ENCODE data around the gene OR8D1. TPM values are rescaled to one million over a fixed set of nuclear protein-coding genes. Genes with fewer than 3 reads are reported as not detected.
A peak's percentile ranks its signal among the peaks of the same experiment; 100 is the strongest.

OR8D1 gene
- total RNA-seq, 2 experiments from 2014 or later: not detected

DNA sequence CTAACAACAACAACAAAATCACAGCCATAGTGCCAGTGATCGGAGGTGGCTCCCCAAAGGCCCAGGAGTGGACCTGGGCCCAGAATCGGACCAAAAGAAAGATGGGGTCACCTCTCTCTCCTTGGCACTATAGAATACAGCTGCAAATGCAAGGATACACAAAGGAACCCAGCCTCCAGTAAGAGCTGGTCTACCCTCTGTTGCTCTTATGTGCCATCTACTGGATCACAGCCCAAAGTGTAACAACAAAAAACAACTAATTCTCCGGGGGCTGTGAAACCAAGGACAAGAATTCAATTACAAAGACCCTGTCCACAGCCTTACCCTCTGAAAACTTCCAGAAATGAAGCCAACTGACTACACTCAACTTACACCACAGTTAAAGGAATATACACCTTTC lies 35.9 kb downstream of the OR8D1 start:
- Histone ChIP-seq H3K9me3 (ENCODE audit: control insufficient read depth in 1 of 2, insufficient read depth in 1 of 2, low read length in 2 of 2) (peaks cover 0 to 9% of the 10 kb centered on the region in 2 experiments), H3K4me3 (ENCODE audit: low read length) (no peak overlapping the region), H3K36me3 (ENCODE audit: insufficient read depth, low read length) (no peaks in the 10 kb centered on the region), H3K27me3 (ENCODE audit: control insufficient read depth in 1 of 2, insufficient read depth in 2 of 2, low read length in 2 of 2) (no peaks in the 10 kb centered on the region), H3K27ac (ENCODE audit: low read depth in 1 of 2, low read length in 2 of 2) (no peak overlapping the region), H3K4me1 (ENCODE audit: insufficient read depth, low read length) (no peaks in the 10 kb centered on the region)
- ATAC-seq (ENCODE audit: poor library complexity): no peak
- no peak overlapping the region for H3K27ac Mint-ChIP-seq
- TF ChIP-seq, protein P1, sequence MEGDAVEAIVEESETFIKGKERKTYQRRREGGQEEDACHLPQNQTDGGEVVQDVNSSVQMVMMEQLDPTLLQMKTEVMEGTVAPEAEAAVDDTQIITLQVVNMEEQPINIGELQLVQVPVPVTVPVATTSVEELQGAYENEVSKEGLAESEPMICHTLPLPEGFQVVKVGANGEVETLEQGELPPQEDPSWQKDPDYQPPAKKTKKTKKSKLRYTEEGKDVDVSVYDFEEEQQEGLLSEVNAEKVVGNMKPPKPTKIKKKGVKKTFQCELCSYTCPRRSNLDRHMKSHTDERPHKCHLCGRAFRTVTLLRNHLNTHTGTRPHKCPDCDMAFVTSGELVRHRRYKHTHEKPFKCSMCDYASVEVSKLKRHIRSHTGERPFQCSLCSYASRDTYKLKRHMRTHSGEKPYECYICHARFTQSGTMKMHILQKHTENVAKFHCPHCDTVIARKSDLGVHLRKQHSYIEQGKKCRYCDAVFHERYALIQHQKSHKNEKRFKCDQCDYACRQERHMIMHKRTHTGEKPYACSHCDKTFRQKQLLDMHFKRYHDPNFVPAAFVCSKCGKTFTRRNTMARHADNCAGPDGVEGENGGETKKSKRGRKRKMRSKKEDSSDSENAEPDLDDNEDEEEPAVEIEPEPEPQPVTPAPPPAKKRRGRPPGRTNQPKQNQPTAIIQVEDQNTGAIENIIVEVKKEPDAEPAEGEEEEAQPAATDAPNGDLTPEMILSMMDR (IDR thresholded peaks at IDR 0.05): no peak
- no peaks in the 10 kb centered on the region for H3K27me3 Mint-ChIP-seq
- DNase-seq: no peak
- H3K4me3 Mint-ChIP-seq: no peak overlapping the region
- intact Hi-C loops (cut with DNase I, micrococcal nuclease): no loop called here
- H3K4me1 Mint-ChIP-seq (ENCODE audit: low read depth): no peaks in the 10 kb centered on the region
- no peaks in the 10 kb centered on the region for H3K36me3 Mint-ChIP-seq (ENCODE audit: low read depth)
- CTCF ChIA-PET: no interaction called here
- peaks cover 6% of the 10 kb centered on the region for H3K9me3 Mint-ChIP-seq
- POLR2A ChIA-PET: no interaction called here

DNA sequence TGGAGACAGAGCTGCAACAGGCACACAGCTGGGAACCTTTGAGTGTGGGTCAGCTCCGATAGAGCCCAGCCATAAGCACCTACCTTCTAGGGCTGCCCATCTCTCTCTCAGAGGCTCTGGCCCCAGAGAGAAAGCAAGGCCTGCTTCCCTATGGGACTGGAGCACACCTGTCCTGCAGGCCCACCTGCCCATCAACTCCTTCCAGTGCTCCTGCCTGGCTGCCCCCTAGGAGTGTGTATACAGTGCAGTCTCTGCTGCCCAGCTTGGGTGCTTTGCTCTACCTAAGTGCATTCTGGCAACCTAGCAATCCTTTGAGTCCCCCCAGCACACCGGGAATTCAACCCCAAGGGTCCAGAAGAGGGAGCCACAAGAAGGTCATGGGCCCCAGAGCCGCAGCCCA lies 36.5 kb downstream of the OR8D1 start:
- H3K27me3 ChIP-seq (ENCODE audit: control insufficient read depth in 1 of 2, insufficient read depth in 2 of 2, low read length in 2 of 2): no peaks in the 10 kb centered on the region
- no peak overlapping the region for H3K27ac ChIP-seq (ENCODE audit: low read depth in 1 of 2, low read length in 2 of 2)
- Mint-ChIP-seq H3K4me1 (ENCODE audit: low read depth) (no peaks in the 10 kb centered on the region), H3K9me3 (peaks cover 6% of the 10 kb centered on the region), H3K4me3 (no peak overlapping the region), H3K27me3 (no peaks in the 10 kb centered on the region), H3K36me3 (ENCODE audit: low read depth) (no peaks in the 10 kb centered on the region), H3K27ac (no peak overlapping the region)
- CTCF ChIA-PET: no interaction called here
- H3K36me3 ChIP-seq (ENCODE audit: insufficient read depth, low read length): no peaks in the 10 kb centered on the region
- H3K9me3 ChIP-seq (ENCODE audit: control insufficient read depth in 1 of 2, insufficient read depth in 1 of 2, low read length in 2 of 2): peaks cover 0 to 9% of the 10 kb centered on the region in 2 experiments
- intact Hi-C loops (cut with DNase I, micrococcal nuclease): no loop called here
- peak in 1 of 14 experiments; percentile 6 for DNase-seq
- TF ChIP-seq, protein P1 (IDR thresholded peaks at IDR 0.05): no peak
- no peak overlapping the region for H3K4me3 ChIP-seq (ENCODE audit: low read length)
- no peaks in the 10 kb centered on the region for H3K4me1 ChIP-seq (ENCODE audit: insufficient read depth, low read length)
- POLR2A ChIA-PET: no interaction called here
- no peak for ATAC-seq (ENCODE audit: poor library complexity)

DNA sequence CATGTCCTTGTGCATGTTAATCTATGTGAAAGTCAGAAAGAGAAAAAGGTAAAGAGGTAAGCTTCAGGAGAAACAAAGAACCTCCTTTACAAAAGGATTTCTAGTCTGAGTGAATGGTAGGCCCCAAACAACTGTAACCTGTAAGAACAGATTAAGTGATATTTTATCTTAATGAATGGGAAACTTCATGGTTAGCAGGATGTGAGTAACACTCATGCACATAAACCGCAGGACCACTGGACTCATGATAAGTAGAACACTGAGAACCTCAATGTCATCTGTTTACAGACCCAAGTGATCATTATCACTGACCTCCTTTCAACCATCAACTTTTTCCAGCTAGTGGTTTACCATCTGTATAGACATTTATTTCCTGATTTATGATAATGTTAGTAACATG lies 37.7 kb downstream of the OR8D1 start:
- Mint-ChIP-seq H3K27ac (no peak overlapping the region), H3K4me1 (ENCODE audit: low read depth) (no peaks in the 10 kb centered on the region), H3K4me3 (no peak overlapping the region), H3K36me3 (ENCODE audit: low read depth) (no peaks in the 10 kb centered on the region), H3K9me3 (peaks cover 6% of the 10 kb centered on the region), H3K27me3 (peaks cover 1% of the 10 kb centered on the region)
- Histone ChIP-seq H3K4me1 (ENCODE audit: insufficient read depth, low read length) (no peaks in the 10 kb centered on the region), H3K27ac (ENCODE audit: low read depth in 1 of 2, low read length in 2 of 2) (no peak overlapping the region), H3K9me3 (ENCODE audit: control insufficient read depth in 1 of 2, insufficient read depth in 1 of 2, low read length in 2 of 2) (peaks cover 0 to 9% of the 10 kb centered on the region in 2 experiments), H3K4me3 (ENCODE audit: low read length) (no peak overlapping the region), H3K27me3 (ENCODE audit: control insufficient read depth in 1 of 2, insufficient read depth in 2 of 2, low read length in 2 of 2) (no peaks in the 10 kb centered on the region), H3K36me3 (ENCODE audit: insufficient read depth, low read length) (no peaks in the 10 kb centered on the region)
- intact Hi-C loops (cut with DNase I, micrococcal nuclease): no loop called here
- ATAC-seq (ENCODE audit: poor library complexity): no peak
- TF ChIP-seq, protein P1 (IDR thresholded peaks at IDR 0.05): no peak
- no peak for DNase-seq
- ChIA-PET POLR2A (no interaction called here), CTCF (no interaction called here)
